HEK293T (cell line): ENCODE results near the gene F2R.

Source experiments
- CTCF ChIA-PET: fragments of 350-600 bp; formaldehyde crosslinking; extraction: SDS; loops from one replicate; lab custom pipeline; 2021; ENCODE audit warnings: antibody characterized with exemption, inconsistent platforms; lab: Yijun Ruan, JAX
- POLR2A ChIA-PET: fragments of 350-600 bp; formaldehyde crosslinking; extraction: SDS; loops from one replicate; lab custom pipeline; 2020; ENCODE audit warnings: antibody characterized with exemption, inconsistent platforms; lab: Yijun Ruan, JAX
- DNase-seq: peaks from one replicate; pipeline ENCODE4 v3.0.0; 2012; ENCODE audit warnings: mixed read lengths; ENCODE audit errors: extremely low spot score
- ARNT ChIP-seq: fragments of 450-650 bp; IDR thresholded peaks from 2 replicates; pipeline ENCODE4 v1.6.1; 2017; ENCODE audit warnings: mild to moderate bottlenecking
- BHLHE40 ChIP-seq: fragments of 450-650 bp; IDR thresholded peaks from 2 replicates; pipeline ENCODE4 v1.6.1; 2016; ENCODE audit warnings: mild to moderate bottlenecking, moderate library complexity, borderline replicate concordance
- CTBP1 ChIP-seq: fragments of 450-650 bp; IDR thresholded peaks from 2 replicates; pipeline ENCODE4 v1.6.1; 2016; ENCODE audit warnings: borderline replicate concordance
- ELF4 ChIP-seq: fragments of 450-650 bp; IDR thresholded peaks from 2 replicates; pipeline ENCODE4 v1.6.1; 2017; ENCODE audit warnings: antibody characterized with exemption
- FOXA1 ChIP-seq: fragments of 450-650 bp; IDR thresholded peaks from 2 replicates; pipeline ENCODE4 v1.6.1; 2016; ENCODE audit warnings: mild to moderate bottlenecking
- FOXK2 ChIP-seq: fragments of 450-650 bp; IDR thresholded peaks from 2 replicates; pipeline ENCODE4 v1.6.1; 2016; ENCODE audit warnings: mild to moderate bottlenecking
- FOXM1 ChIP-seq: fragments of 450-650 bp; IDR thresholded peaks from 2 replicates; pipeline ENCODE4 v1.6.1; 2017; ENCODE audit warnings: mild to moderate bottlenecking, borderline replicate concordance
- HDGF ChIP-seq: fragments of 450-650 bp; IDR thresholded peaks from 2 replicates; pipeline ENCODE4 v1.6.1; 2017; ENCODE audit warnings: antibody characterized with exemption, borderline replicate concordance
- L3MBTL2 ChIP-seq: fragments of 450-650 bp; conservative IDR thresholded peaks from 2 replicates; pipeline ENCODE4 v1.6.1; 2016; ENCODE audit warnings: mild to moderate bottlenecking
- LEF1 ChIP-seq: fragments of 450-650 bp; IDR thresholded peaks from 2 replicates; pipeline ENCODE4 v1.6.1; 2017; ENCODE audit warnings: mild to moderate bottlenecking, borderline replicate concordance
- NFRKB ChIP-seq: fragments of 450-650 bp; IDR thresholded peaks from 2 replicates; pipeline ENCODE4 v1.6.1; 2016; ENCODE audit warnings: mild to moderate bottlenecking, moderate library complexity
- PKNOX1 ChIP-seq: fragments of 450-650 bp; IDR thresholded peaks from 2 replicates; pipeline ENCODE4 v1.6.1; 2016
- SP1 ChIP-seq: fragments of 450-650 bp; IDR thresholded peaks from 2 replicates; pipeline ENCODE4 v1.6.1; 2017
- SUZ12 ChIP-seq: fragments of 450-650 bp; IDR thresholded peaks from 2 replicates; pipeline ENCODE4 v1.6.1; 2016; ENCODE audit warnings: mild to moderate bottlenecking
- TARDBP ChIP-seq: fragments of 450-650 bp; IDR thresholded peaks from 2 replicates; pipeline ENCODE4 v1.6.1; 2016
- ZNF384 ChIP-seq: fragments of 450-650 bp; IDR thresholded peaks from 2 replicates; pipeline ENCODE4 v1.6.1; 2016

The F2R gene

GRCh38 chr5:76690037-76690679, 25.8 kb upstream of the F2R start:
- ChIA-PET POLR2A (no interaction called here), CTCF (interaction anchor here (0.8 to 2.1 kb wide), 2 partner anchors 12 to 84 kb away, joined by 5 to 9 read pairs; no protein-coding TSS in a partner anchor)
- no peak for DNase-seq
- TF ChIP-seq CTBP1 (no peak), FOXA1 (no peak), TARDBP (no peak), SUZ12 (no peak), BHLHE40 (no peak), ELF4 (no peak), LEF1 (no peak), L3MBTL2 (no peak), ARNT (no peak), SP1 (no peak), FOXK2 (no peak), ZNF384 (no peak), HDGF (no peak), FOXM1 (no peak), PKNOX1 (no peak)

- TF ChIP-seq ARNT (no peak), SP1 (no peak), PKNOX1 (no peak), L3MBTL2 (no peak), HDGF (no peak), LEF1 (no peak), CTBP1 (no peak), TARDBP (no peak), ZNF384 (no peak), FOXM1 (no peak), ELF4 (no peak), SUZ12 (no peak), BHLHE40 (no peak), FOXK2 (no peak), FOXA1 (no peak), NFRKB (no peak)
- CTCF ChIA-PET = no interaction called here
- DNase-seq = no peak
- POLR2A ChIA-PET = no interaction called here
Observed at GRCh38 chr5:76690704-76691466, 25.0 kb upstream of the F2R start.

- no peak for DNase-seq
- TF ChIP-seq FOXM1 (no peak), PKNOX1 (no peak), BHLHE40 (no peak), CTBP1 (no peak), SUZ12 (no peak), LEF1 (no peak), FOXA1 (no peak), ARNT (no peak), L3MBTL2 (no peak), SP1 (no peak), ZNF384 (no peak), FOXK2 (no peak), ELF4 (no peak), TARDBP (no peak), HDGF (no peak), NFRKB (no peak)
- CTCF ChIA-PET = no interaction called here
- POLR2A ChIA-PET = no interaction called here
Observed at GRCh38 chr5:76691467-76692273, 24.3 kb upstream of the F2R start.

GRCh38 chr5:76692274-76692540, 23.7 kb upstream of the F2R start:
- CTCF ChIA-PET = interaction anchor here (0.7 kb wide), 1 partner anchor 176 kb away, joined by 3 read pairs; no protein-coding TSS in a partner anchor
- DNase-seq = no peak
- TF ChIP-seq SP1 (no peak), ELF4 (no peak), FOXK2 (no peak), BHLHE40 (no peak), ARNT (no peak)
- POLR2A ChIA-PET = no interaction called here

GRCh38 chr5:76692651-76693050, 23.3 kb upstream of the F2R start:
- TF ChIP-seq SP1 = no peak
- TF ChIP-seq FOXA1 = no peak
- TF ChIP-seq CTBP1 = no peak
- ChIA-PET CTCF (interaction anchor here (0.7 kb wide), 1 partner anchor 176 kb away, joined by 3 read pairs; no protein-coding TSS in a partner anchor), POLR2A (no interaction called here)
- DNase-seq = no peak

GRCh38 chr5:76693141-76693540, 22.8 kb upstream of the F2R start:
- POLR2A ChIA-PET = no interaction called here
- CTCF ChIA-PET = interaction anchor here (0.6 kb wide), 1 partner anchor 451 kb away, joined by 3 read pairs; no protein-coding TSS in a partner anchor
- TF ChIP-seq SP1 (no peak), FOXM1 (no peak), HDGF (no peak), L3MBTL2 (no peak), CTBP1 (no peak), PKNOX1 (no peak), SUZ12 (no peak), LEF1 (no peak), NFRKB (no peak), TARDBP (no peak), FOXK2 (no peak), BHLHE40 (no peak), ZNF384 (no peak), ARNT (no peak), ELF4 (no peak)
- DNase-seq = no peak
